ENCODE results near the gene GINS3.

- TF ChIP-seq CTCF (IDR thresholded peaks at IDR 0.05), result no peak
- no peak for TF ChIP-seq POLR2A (IDR thresholded peaks at IDR 0.05)
Measured at GRCh38 chr16:58430718-58431117, 38.4 kb downstream of the GINS3 start.

Measured in adrenal gland (tissue), 5 donors.